Measurements from ENCODE around the gene RPS15.

Gene RPS15

GRCh38 chr19:1481893-1482360 lies 43.7 kb downstream of the RPS15 start:
- no peak for TF ChIP-seq CTCF (IDR thresholded peaks at IDR 0.05; ENCODE audit: extremely low read depth, insufficient read depth, missing control alignments)
- in situ Hi-C loops (cut with MboI; ENCODE audit: low pct_unique_long_range_greater_than_20kb, low sequenced_read_pairs, unreplicated experiment) = no loop called here
- peak; percentile 27 for DNase-seq (ENCODE audit: low spot score)

GRCh38 chr19:1482361-1483130 lies 44.4 kb downstream of the RPS15 start:
- TF ChIP-seq CTCF (IDR thresholded peaks at IDR 0.05; ENCODE audit: extremely low read depth, insufficient read depth, missing control alignments) = no peak
- in situ Hi-C loops (cut with MboI; ENCODE audit: low pct_unique_long_range_greater_than_20kb, low sequenced_read_pairs, unreplicated experiment) = no loop called here
- peak; percentile 29 for DNase-seq (ENCODE audit: low spot score)

- in situ Hi-C loops (cut with MboI; ENCODE audit: low pct_unique_long_range_greater_than_20kb, low sequenced_read_pairs, unreplicated experiment) = no loop called here
- peak; percentile 25 for DNase-seq (ENCODE audit: low spot score)
- no peak for TF ChIP-seq CTCF (IDR thresholded peaks at IDR 0.05; ENCODE audit: extremely low read depth, insufficient read depth, missing control alignments)
These were observed 45.2 kb downstream of the RPS15 start for GRCh38 chr19:1483131-1483978.

GRCh38 chr19:1483979-1484428 lies 45.8 kb downstream of the RPS15 start:
- DNase-seq (ENCODE audit: low spot score) = peak; percentile 18
- in situ Hi-C loops (cut with MboI; ENCODE audit: low pct_unique_long_range_greater_than_20kb, low sequenced_read_pairs, unreplicated experiment) = no loop called here
- TF ChIP-seq CTCF (IDR thresholded peaks at IDR 0.05; ENCODE audit: extremely low read depth, insufficient read depth, missing control alignments) = no peak

- DNase-seq (ENCODE audit: low spot score) = no peak
- no peak for TF ChIP-seq CTCF (IDR thresholded peaks at IDR 0.05; ENCODE audit: extremely low read depth, insufficient read depth, missing control alignments)
- in situ Hi-C loops (cut with MboI; ENCODE audit: low pct_unique_long_range_greater_than_20kb, low sequenced_read_pairs, unreplicated experiment) = no loop called here
These were observed 48.8 kb downstream of the RPS15 start for GRCh38 chr19:1486720-1487575.
